Stimulated activated CD4-positive, alpha-beta T cell treated with anti-CD3 and anti-CD28 coated beads, TNF-alpha, amount 100 ng/mL, for 4 hours (primary cell): ENCODE results near the gene TMEM129.

Source experiments
- DNase-seq, 3 experiments: peaks; one replicate each; pipeline ENCODE4 v3.0.0-alpha.2; 2020; ENCODE audit warnings: low read depth in 3 of 3

Gene TMEM129

GRCh38 chr4:1744552-1744951 is 23.4 kb upstream of the TMEM129 start:
- no peak for DNase-seq

- DNase-seq, result no peak
Measured at GRCh38 chr4:1743975-1744374, 22.9 kb upstream of the TMEM129 start.

GRCh38 chr4:1743551-1743950 is 22.4 kb upstream of the TMEM129 start:
- DNase-seq, result no peak

GRCh38 chr4:1741208-1741607 is 20.1 kb upstream of the TMEM129 start:
- DNase-seq, result no peak

GRCh38 chr4:1740021-1740545 is 19.0 kb upstream of the TMEM129 start:
- no peak for DNase-seq

GRCh38 chr4:1739358-1739757 is 18.2 kb upstream of the TMEM129 start:
- DNase-seq, result no peak

- no peak for DNase-seq
Measured at GRCh38 chr4:1738410-1738809, 17.3 kb upstream of the TMEM129 start.

GRCh38 chr4:1737666-1738065 is 16.5 kb upstream of the TMEM129 start:
- no peak for DNase-seq

- no peak for DNase-seq
Measured at GRCh38 chr4:1736812-1737211, 15.7 kb upstream of the TMEM129 start.

GRCh38 chr4:1735215-1735614 is 14.1 kb upstream of the TMEM129 start:
- no peak for DNase-seq

GRCh38 chr4:1732911-1733310 is 11.8 kb upstream of the TMEM129 start:
- no peak for DNase-seq

GRCh38 chr4:1731180-1731579 is 10.1 kb upstream of the TMEM129 start:
- DNase-seq, result no peak

- DNase-seq, result no peak
Measured at GRCh38 chr4:1730532-1731135, 9.5 kb upstream of the TMEM129 start.

GRCh38 chr4:1728061-1728980 is 7.2 kb upstream of the TMEM129 start:
- no peak for DNase-seq

GRCh38 chr4:1727117-1728031 is 6.3 kb upstream of the TMEM129 start:
- DNase-seq, result no peak

- DNase-seq, result peak; percentile 78 to 92 (median 87)
Measured at GRCh38 chr4:1726146-1726934, 5.2 kb upstream of the TMEM129 start.

- DNase-seq, result no peak
Measured at GRCh38 chr4:1725521-1725920, 4.4 kb upstream of the TMEM129 start.

GRCh38 chr4:1723131-1723801 is 2.1 kb upstream of the TMEM129 start:
- DNase-seq, result peak in 2 of 3 experiments; percentile 36

GRCh38 chr4:1722551-1723118 is 1.5 kb upstream of the TMEM129 start:
- DNase-seq, result no peak
